GM21528 (cell line): Measurements from ENCODE around the gene FAM168B.

Experiments
- ATAC-seq: cut with Tn5 transposase; IDR thresholded peaks from one replicate; pipeline ENCODE4 v1.9.1; 2021; ENCODE audit warnings: mild to moderate bottlenecking, moderate library complexity; ENCODE audit not compliant: unreplicated experiment, low FRiP score

FAM168B gene

GRCh38 chr2:131029812-131030211 lies 63.4 kb downstream of the FAM168B start:
- ATAC-seq: no peak

DNA sequence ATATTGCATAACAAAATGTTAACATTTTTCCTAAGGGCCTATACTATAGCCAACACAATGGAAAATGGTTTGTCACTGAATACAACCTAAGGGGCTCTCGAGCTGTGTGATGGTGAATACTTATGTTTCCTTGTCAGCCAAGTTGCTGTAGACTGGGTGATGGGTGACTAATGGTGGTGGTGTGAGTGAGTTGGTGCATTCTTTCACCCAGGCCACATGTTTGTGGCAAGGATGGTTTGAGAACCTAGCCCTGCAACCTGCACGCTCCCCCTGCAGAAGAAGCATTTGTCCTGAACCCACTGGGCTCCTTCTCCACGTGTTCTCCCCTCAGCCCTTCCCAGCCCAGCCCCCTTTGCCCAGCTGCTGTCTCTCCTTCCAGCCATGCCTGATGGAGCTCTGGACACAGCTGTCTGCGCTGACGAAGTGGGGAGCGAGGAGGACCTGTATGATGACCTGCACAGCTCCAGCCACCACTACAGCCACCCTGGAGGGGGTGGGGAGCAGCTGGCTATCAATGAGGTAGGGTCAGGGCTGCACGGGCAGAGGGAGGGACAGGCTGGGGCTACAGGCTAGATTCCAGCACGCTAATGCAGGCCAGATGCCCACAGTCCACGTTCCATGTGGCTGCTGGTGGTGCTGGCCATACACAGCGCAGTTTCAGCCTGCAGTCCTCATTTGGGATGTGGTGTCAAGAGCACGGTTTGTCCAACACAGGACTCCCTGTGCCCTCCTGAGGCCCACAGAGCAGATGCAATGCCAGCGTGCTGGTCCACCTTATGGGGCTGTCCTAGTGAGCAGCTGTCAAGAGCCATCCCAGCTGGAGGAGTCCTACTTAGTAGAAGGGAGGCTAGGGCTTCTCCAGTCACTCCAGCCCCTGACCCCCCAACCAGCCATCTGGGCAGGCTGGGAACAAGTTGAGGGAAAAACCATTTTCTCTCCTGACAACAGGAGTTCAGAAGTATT lies 65.4 kb downstream of the FAM168B start:
- no peak for ATAC-seq

- no peak for ATAC-seq
These were observed 66.3 kb downstream of the FAM168B start for GRCh38 chr2:131026919-131027318.

GRCh38 chr2:131023758-131024157 lies 69.5 kb downstream of the FAM168B start:
- no peak for ATAC-seq

DNA sequence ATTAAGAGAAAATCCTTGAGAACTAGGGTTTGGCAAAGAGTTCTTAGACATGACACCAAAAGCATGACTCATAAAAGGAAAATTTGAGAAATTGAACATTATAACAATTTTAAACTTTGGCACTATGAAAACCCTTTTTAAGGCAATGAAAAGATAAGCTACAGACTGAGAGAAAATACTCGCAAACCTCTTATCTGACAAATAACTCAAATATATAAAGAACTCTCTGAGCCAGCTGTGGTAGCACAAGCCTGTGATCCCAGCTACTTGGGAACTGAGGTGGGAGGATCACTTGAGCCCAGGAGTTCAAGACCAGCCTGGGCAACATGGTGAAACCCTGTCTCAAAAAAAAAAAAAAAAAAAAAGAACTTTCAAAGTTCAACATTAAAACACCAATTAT lies 70.5 kb downstream of the FAM168B start:
- ATAC-seq: no peak

DNA sequence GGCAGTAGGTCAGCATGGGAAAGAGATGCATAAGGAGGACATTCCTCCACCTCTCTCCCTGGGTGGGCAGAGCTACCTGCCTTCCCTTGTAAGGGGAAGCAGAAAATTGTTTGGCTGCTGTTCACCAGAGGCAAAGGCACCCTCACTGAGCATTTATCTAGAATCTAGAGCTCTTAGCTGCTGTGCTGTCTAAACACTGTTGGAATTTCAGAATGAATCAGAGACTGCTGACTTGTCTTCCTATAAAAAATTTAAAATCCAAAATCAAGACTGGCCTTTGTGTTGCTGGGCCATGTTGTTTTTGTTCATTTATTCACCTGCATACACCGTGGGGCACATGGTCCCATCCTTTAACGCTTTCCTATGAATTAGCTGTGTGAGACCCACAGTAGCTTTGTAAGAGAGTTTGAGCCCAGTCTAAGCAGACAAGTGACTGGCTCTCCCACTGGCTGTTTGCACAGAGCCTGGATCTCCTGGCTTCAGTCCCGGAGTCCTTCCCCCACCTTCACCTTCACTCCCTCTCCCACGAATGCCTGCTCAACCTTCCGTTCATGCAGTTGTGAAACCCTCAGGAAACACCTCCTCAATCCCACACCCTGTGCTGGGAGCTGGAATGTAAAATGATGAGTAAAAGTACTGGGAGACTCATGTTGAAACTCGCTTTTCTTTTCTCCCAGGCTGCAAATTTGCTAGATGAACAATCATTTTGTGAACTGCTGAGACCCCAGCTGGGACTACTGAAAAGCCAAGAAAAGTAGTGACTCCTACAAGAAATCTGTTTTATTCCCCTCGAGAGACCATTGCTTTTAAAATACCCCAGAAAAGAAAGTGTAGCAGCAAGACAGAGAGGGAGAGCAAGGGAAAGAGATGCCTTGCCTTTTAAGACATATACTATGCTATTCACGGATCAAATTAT lies 76.2 kb downstream of the FAM168B start:
- no peak for ATAC-seq

GRCh38 chr2:131015764-131016163 lies 77.5 kb downstream of the FAM168B start:
- ATAC-seq: no peak

DNA sequence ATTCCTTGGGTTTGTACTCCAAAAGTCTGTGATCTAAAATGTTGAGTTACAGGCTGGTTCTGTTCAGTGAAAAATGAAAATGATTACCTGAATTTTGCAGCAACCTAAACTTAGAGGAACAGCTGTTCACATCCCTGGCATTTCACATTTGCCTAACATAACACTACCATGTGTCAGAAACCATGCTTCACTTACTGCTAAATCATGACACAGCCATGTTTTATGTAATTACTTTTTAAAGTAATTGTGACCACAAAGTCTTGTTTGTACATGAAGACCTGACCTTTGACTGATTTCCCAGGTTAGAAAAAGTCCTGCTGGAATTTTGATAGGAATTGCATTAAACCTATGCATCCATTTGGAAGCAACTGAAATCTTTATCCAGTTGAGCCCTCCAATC lies 79.1 kb downstream of the FAM168B start:
- ATAC-seq: no peak

DNA sequence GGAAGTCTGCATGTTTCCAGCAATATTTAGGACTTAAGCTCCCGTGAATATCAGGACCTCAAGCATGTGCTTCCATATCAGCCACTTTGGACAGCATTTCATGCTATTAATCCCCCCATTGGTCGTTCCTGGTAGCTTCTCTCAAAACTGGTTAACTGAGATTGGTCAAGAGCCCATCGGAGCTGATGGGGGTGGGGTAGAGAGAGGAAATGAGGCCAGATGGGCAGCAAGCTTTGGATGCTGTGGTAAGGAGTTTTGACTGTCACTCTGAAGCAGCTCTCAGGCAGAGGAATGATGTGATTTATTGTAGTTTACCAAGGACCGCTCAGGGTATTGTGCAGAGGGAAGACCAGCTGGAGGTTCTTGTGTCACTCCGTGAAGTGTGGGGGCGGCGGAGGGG lies 81.8 kb downstream of the FAM168B start:
- ATAC-seq: no peak

DNA sequence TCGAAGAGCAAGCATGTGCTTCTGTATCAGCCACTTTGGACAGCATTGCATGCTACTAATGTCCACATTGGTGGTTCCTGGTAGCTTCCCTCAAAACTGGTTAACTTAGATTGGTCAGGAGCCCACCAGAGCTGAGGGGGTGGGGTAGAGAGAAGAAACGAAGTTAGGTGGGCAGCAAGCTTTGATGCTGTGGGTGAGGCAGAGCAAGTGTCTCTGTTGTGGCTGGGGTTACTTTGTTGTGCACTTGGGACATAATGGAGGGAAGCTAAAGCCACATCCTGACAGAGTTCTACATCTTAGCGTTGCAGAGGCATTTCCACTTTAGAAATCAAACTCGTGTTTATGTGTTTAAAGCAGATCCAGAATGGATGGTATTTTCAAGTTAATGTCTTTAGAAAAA lies 82.7 kb downstream of the FAM168B start:
- no peak for ATAC-seq

GRCh38 chr2:131009713-131010475 lies 83.4 kb downstream of the FAM168B start:
- no peak for ATAC-seq

DNA sequence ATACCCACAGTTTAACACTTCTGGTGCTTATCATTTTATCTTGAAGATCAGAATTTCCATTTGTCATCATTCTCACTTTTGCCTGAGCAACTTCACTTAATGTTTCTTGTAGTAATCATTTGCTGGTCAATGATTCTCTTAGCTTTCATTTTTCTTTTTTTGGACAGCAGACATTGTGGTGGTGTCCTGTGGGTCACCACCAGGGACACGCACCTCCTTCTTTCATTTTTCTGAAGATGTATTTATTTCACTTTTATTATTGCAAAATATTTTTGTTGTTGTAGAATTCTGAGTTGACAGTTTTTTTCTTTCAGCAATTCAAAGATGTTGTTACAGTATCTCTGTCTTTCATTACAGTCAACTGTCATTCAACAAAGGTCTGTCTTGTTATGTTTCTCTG lies 84.3 kb downstream of the FAM168B start:
- no peak for ATAC-seq

DNA sequence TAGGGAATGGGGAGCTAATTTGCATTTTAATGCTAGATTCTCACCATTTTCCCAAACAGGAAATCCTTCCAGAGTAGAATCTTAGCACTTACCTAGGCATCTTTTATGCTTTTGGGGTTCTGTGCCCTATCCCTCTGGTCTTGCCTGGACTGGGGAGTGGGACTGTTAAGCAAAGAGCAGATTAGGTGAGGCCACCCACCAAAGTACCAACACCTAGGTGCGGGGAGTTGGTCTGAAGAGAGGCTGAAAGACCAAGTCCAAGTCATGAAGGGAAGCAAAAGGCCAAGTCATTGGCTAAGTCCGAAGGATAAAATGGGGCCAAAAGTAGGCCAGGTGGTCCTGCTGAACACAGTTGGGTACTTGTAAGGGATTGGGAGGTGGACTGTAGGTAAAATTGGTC lies 86.7 kb downstream of the FAM168B start:
- ATAC-seq: no peak

DNA sequence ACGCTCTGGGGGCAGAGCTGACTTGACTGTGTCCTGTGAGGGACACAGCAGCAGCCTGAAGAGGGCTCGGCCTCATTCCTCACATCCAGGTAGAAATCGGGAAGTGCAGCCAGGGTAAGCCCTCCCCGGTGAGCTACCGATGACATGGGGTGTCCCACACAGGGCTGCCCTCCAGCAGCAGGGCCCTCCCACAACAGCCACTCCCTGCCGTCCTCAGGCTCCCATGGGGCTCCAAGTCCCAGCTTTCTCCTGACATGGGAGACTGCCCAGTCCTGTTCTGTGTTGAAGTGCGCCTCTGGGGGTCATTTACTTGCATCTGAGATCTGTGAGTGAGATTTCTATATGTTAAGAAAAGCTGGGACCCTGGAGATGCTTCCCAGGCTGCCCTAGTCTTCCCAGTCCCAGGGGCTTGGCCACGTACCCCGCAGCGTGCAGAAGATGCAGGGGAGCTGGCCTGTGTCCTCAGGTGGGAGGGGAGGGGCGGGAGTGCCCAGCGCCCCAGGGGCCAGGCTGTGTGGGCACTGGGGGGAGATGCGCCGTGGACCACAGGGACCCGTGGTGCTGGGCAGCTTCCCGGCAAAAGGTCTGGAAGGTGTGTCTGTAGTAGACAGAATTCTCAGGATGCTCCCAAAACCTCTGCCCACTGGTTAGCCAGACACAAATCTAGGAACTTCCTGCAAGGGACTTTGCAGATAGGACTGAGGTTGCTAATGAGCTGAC lies 87.9 kb downstream of the FAM168B start:
- ATAC-seq: no peak

- no peak for ATAC-seq
These were observed 88.6 kb downstream of the FAM168B start for GRCh38 chr2:131004446-131005209.

- no peak for ATAC-seq
These were observed 94.7 kb downstream of the FAM168B start for GRCh38 chr2:130998561-130998960.
